ENCODE measurements around the gene TPK1.

DNA sequence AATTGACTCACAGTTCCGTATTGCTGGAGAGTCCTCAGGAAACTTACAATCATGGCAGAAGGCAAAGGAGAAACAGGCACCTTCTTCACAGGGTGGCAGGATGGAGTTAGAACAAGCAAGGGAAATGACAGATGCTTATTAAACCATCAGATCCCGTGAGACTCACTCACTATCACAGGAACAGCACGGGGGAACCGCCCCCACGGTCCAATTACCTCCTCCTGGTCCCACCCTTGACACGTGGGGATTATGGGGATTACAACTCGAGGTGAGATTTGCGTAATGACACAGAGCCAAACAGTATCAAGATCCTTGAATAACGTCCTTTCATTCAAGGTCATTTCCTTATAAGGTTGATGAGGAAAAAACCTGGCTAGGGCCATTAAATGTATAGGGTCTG, 176.6 kb downstream of the TPK1 start:
- TF ChIP-seq, protein P1, sequence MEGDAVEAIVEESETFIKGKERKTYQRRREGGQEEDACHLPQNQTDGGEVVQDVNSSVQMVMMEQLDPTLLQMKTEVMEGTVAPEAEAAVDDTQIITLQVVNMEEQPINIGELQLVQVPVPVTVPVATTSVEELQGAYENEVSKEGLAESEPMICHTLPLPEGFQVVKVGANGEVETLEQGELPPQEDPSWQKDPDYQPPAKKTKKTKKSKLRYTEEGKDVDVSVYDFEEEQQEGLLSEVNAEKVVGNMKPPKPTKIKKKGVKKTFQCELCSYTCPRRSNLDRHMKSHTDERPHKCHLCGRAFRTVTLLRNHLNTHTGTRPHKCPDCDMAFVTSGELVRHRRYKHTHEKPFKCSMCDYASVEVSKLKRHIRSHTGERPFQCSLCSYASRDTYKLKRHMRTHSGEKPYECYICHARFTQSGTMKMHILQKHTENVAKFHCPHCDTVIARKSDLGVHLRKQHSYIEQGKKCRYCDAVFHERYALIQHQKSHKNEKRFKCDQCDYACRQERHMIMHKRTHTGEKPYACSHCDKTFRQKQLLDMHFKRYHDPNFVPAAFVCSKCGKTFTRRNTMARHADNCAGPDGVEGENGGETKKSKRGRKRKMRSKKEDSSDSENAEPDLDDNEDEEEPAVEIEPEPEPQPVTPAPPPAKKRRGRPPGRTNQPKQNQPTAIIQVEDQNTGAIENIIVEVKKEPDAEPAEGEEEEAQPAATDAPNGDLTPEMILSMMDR (IDR thresholded peaks at IDR 0.05) = no peak
- no peak for TF ChIP-seq EP300 (IDR thresholded peaks at IDR 0.05)
- no peak for TF ChIP-seq POLR2AphosphoS5 (IDR thresholded peaks at IDR 0.05)
- TF ChIP-seq POLR2A (IDR thresholded peaks at IDR 0.05) = no peak
